K562 (cell line): Measurements from ENCODE around the gene CELF4. TPM values are rescaled to one million over a fixed set of nuclear protein-coding genes. Genes with fewer than 3 reads are reported as not detected.

ENCODE experiments used
- ATAC-seq: fragments of 200-7000 bp; cut with Tn5 transposase; 3 replicates; pipeline ENCODE4 v1.9.1; 2020; ENCODE audit warnings: moderate library complexity
- BruUV-seq: library from RNA; stranded (reverse); fragments of 400-500 nt; replicated peaks from 2 replicates; lab custom pipeline; 2021; lab: Mats Ljungman, UMichigan
- CTCF ChIA-PET: fragments of 300-600 bp; formaldehyde crosslinking; extraction: SDS; loops from one replicate; lab custom pipeline; 2021; ENCODE audit warnings: low intra/inter-chr PET ratio; lab: Yijun Ruan, JAX
- POLR2A ChIA-PET: fragments of 300-600, 350-650 bp; sonication (Branson Sonifier 250); formaldehyde crosslinking; extraction: SDS; loops from one replicate; lab custom pipeline; 2021; ENCODE audit warnings: antibody characterized with exemption, inconsistent platforms; lab: Yijun Ruan, JAX
- DNase-seq, 4 experiments: peaks; one replicate each; pipeline versions ENCODE4 v3.0.0 to v3.0.0-alpha.2; 2011 to 2018; ENCODE audit warnings: low spot score in 3 of 4, mixed read lengths in 3 of 4; ENCODE audit errors: extremely low read depth in 1 of 4
- FAIRE-seq: peaks from 2 replicates; lab custom pipeline; 2011; peaks lifted over from hg19 to GRCh38; lab: Jason Lieb, UNC
- H2AFZ ChIP-seq: 2 replicates; pipeline ENCODE4 v1.6.0; 2011; ENCODE audit warnings: low read depth, low read length, control low read depth, inconsistent platforms
- H3K27ac ChIP-seq: fragments of 200-600 bp; 3 replicates; pipeline ENCODE4 v1.8.0; 2011; ENCODE audit warnings: low read depth, mild to moderate bottlenecking, control low read depth, inconsistent platforms, low read length, moderate library complexity, mixed read lengths; ENCODE audit errors: extremely low read depth
- H3K27me3 ChIP-seq, 2 experiments: fragments of 300-600 bp in 1 of 2; 2 replicates in 1 of 2; 3 replicates in 1 of 2; pipeline versions ENCODE4 v1.6.0 to v1.8.0; 2011; ENCODE audit warnings: inconsistent platforms in 2 of 2, low read length in 2 of 2, mild to moderate bottlenecking in 1 of 2, mixed read lengths in 1 of 2, moderate library complexity in 1 of 2; ENCODE audit not compliant: control insufficient read depth in 2 of 2, insufficient read depth in 2 of 2
- H3K36me3 ChIP-seq: fragments of 300-600 bp; 3 replicates; pipeline ENCODE4 v1.8.0; 2011; ENCODE audit warnings: mild to moderate bottlenecking, low read length, inconsistent platforms; ENCODE audit not compliant: control insufficient read depth, insufficient read depth
- H3K4me1 ChIP-seq, 2 experiments: fragments of 200-600 bp in 1 of 2; replicated peaks in 1 of 2; 2 replicates in 1 of 2; 3 replicates in 1 of 2; pipeline versions ENCODE4 v1.5.1 to v1.8.0; 2011; ENCODE audit warnings: inconsistent platforms in 2 of 2, low read length in 2 of 2, mild to moderate bottlenecking in 1 of 2, mixed read lengths in 1 of 2, moderate library complexity in 1 of 2; ENCODE audit not compliant: control insufficient read depth in 2 of 2, insufficient read depth in 2 of 2
- H3K4me2 ChIP-seq: 2 replicates; pipeline ENCODE4 v1.6.1; 2011; ENCODE audit warnings: low read length, control low read depth, inconsistent platforms, mixed read lengths; ENCODE audit not compliant: insufficient read depth
- H3K4me3 ChIP-seq: fragments of 200-600 bp; sonication (generic), shearing (Covaris generic); 2 replicates; pipeline ENCODE4 v1.5.1; 2016; ENCODE audit warnings: control low read depth, inconsistent platforms
- H3K79me2 ChIP-seq: fragments of 200-600 bp; 3 replicates; pipeline ENCODE4 v1.8.0; 2011; ENCODE audit warnings: low read length, inconsistent platforms; ENCODE audit not compliant: control insufficient read depth, insufficient read depth
- H3K9ac ChIP-seq, 2 experiments: 2 replicates each; pipeline versions ENCODE4 v1.6.0 to v1.6.1; 2011; ENCODE audit warnings: low read depth in 2 of 2, low read length in 2 of 2, control low read depth in 1 of 2, inconsistent platforms in 1 of 2, mild to moderate bottlenecking in 1 of 2, mixed read lengths in 1 of 2; ENCODE audit not compliant: insufficient read depth in 1 of 2
- H3K9me1 ChIP-seq: one replicate; pipeline ENCODE4 v1.6.0; 2011; ENCODE audit warnings: inconsistent platforms, mild to moderate bottlenecking, low read length, moderate library complexity; ENCODE audit not compliant: control insufficient read depth, insufficient read depth
- H3K9me3 ChIP-seq: replicated peaks from 2 replicates; pipeline ENCODE4 v1.5.1; 2011; ENCODE audit warnings: low read depth, low read length, inconsistent platforms; ENCODE audit not compliant: control insufficient read depth, insufficient read depth
- H4K20me1 ChIP-seq: replicated peaks from 2 replicates; pipeline ENCODE4 v1.6.1; 2011; ENCODE audit warnings: low read length, inconsistent platforms, mixed read lengths; ENCODE audit not compliant: control insufficient read depth, insufficient read depth
- CBX1 ChIP-seq: sonication (generic); IDR thresholded peaks from 2 replicates; pipeline ENCODE4 v1.6.1; 2016; ENCODE audit warnings: antibody characterized with exemption, low read depth, mild to moderate bottlenecking
- CHD2 ChIP-seq: IDR thresholded peaks from 2 replicates; pipeline ENCODE4 v1.6.1; 2011; ENCODE audit warnings: low read depth, low read length
- DPF2 ChIP-seq: fragments of 450-650 bp; IDR thresholded peaks from 2 replicates; pipeline ENCODE4 v1.6.1; 2016
- ERF ChIP-seq: fragments of 450-650 bp; formaldehyde crosslinking; IDR thresholded peaks from 2 replicates; pipeline ENCODE4 v1.4.0; 2020; ENCODE audit warnings: mild to moderate bottlenecking, mixed read lengths
- ETV1 ChIP-seq: fragments of 450-650 bp; conservative IDR thresholded peaks from 2 replicates; pipeline ENCODE4 v1.6.1; 2016; ENCODE audit warnings: missing genetic modification characterization, control low read depth, low read depth, missing compliant biosample characterization
- ETV6 ChIP-seq, 3 experiments: fragments of 150-350 bp in 1 of 3; sonication (generic) in 1 of 3; formaldehyde crosslinking in 1 of 3; IDR thresholded peaks; 2 replicates each; pipeline versions ENCODE4 v1.6.1 to v1.8.0; 2014 to 2022; ENCODE audit warnings: borderline replicate concordance in 2 of 3, low read depth in 2 of 3, antibody characterized with exemption in 1 of 3, low read length in 1 of 3, mild to moderate bottlenecking in 1 of 3, missing genetic modification reagents in 1 of 3
- KLF10 ChIP-seq: fragments of 250-450 bp; sonication (Bioruptor Pico); IDR thresholded peaks from 2 replicates; pipeline ENCODE4 v1.6.1; 2021; ENCODE audit warnings: matching md5 sums
- MIER1 ChIP-seq: fragments of 450-650 bp; IDR thresholded peaks from 2 replicates; pipeline ENCODE4 v1.6.1; 2016; ENCODE audit warnings: antibody characterized with exemption, mild to moderate bottlenecking, low read depth
- NCOA2 ChIP-seq, 2 experiments: fragments of 450-650 bp; IDR thresholded peaks; 2 replicates each; pipeline ENCODE4 v1.6.1; 2018; ENCODE audit warnings: mild to moderate bottlenecking in 2 of 2, moderate library complexity in 1 of 2; ENCODE audit not compliant: partially characterized antibody in 2 of 2
- NKRF ChIP-seq: fragments of 450-650 bp; IDR thresholded peaks from 2 replicates; pipeline ENCODE4 v1.6.1; 2016; ENCODE audit warnings: borderline replicate concordance
- PRPF4 ChIP-seq: fragments of 200-400 bp; formaldehyde crosslinking; IDR thresholded peaks from one replicate; pipeline ENCODE4 v1.6.1; 2017; ENCODE audit warnings: low read length, low read depth, mild to moderate bottlenecking; ENCODE audit not compliant: insufficient read depth, poor library complexity, severe bottlenecking
- RBM17 ChIP-seq: fragments of 200-400 bp; formaldehyde crosslinking; IDR thresholded peaks from 2 replicates; pipeline ENCODE4 v1.6.1; 2017; ENCODE audit warnings: low read depth, mild to moderate bottlenecking, low read length, borderline replicate concordance
- TCF15 ChIP-seq: fragments of 250-450 bp; sonication (Bioruptor Pico); IDR thresholded peaks from 2 replicates; pipeline ENCODE4 v1.8.0; 2022; ENCODE audit warnings: moderate library complexity, mild to moderate bottlenecking, inconsistent platforms
- ZFP1 ChIP-seq: fragments of 450-650 bp; formaldehyde crosslinking; IDR thresholded peaks from 2 replicates; pipeline ENCODE4 v1.4.0; 2020; ENCODE audit warnings: mild to moderate bottlenecking, mixed read lengths
- ZNF232 ChIP-seq: sonication (generic); formaldehyde crosslinking; IDR thresholded peaks from 2 replicates; pipeline ENCODE4 v1.8.0; 2022; ENCODE audit warnings: mild to moderate bottlenecking, missing genetic modification reagents
- ZNF316 ChIP-seq: fragments of 450-650 bp; IDR thresholded peaks from 2 replicates; pipeline ENCODE4 v1.6.1; 2016
- WGBS: fragments of 100-300 bp; shearing (Covaris generic); methylation state at CpG from one replicate; pipeline ENCODE4 v1.1.6; 2016; ENCODE audit warnings: low coverage, mixed read lengths; ENCODE audit not compliant: insufficient coverage; ENCODE audit errors: missing lambda C conversion rate; 5-methylcytosine and 5-hydroxymethylcytosine counted together
- in situ Hi-C: fragments of 300-500 bp; cut with MboI; formaldehyde crosslinking; loops from 4 replicates; pipeline ENCODE4 v1.15.0; 2018; ENCODE audit warnings: inconsistent platforms, mixed read lengths
- intact Hi-C: fragments of 100-400 bp; cut with micrococcal nuclease; formaldehyde crosslinking; loops from 2 replicates; pipeline ENCODE4 v1.14.2; 2022
- polyA plus RNA-seq, 8 experiments: library from polyadenylated mRNA; depleted of rRNA in 4 of 8; stranded (reverse) in 5 of 8; unstranded in 3 of 8; fragments of >200 nt; fragmentation: Nextera tagmentation in 2 of 8; fragmentation: Illumina TruSeq in 1 of 8; extraction: Ambion mirVana in 2 of 8; extraction: Trizol in 1 of 8; gene quantifications; 2 replicates each; pipeline versions ENCODE4 v1.2.1 to v1.2.3, GENCODE V29; 2011 to 2014; ENCODE audit warnings: inconsistent platforms in 1 of 8, missing spikeins in 1 of 8
- total RNA-seq, 7 experiments: library from RNA; depleted of rRNA in 6 of 7; stranded (reverse); fragments of >200 nt in 6 of 7; fragmentation: Illumina TruSeq in 2 of 7; extraction: Trizol in 2 of 7; gene quantifications; 2 replicates each; pipeline versions ENCODE4 v1.2.1 to v1.2.3, GENCODE V29; 2011 to 2021; ENCODE audit warnings: low replicate concordance in 1 of 7

CELF4 gene
- total and polyA plus RNA-seq, 9 of the 15 experiments (the other 6 are each of a cell fraction or from before 2014, with no cell fraction given) = 0.04 to 0.24 (median 0.07) TPM; not detected in 3

GRCh38 chr18:37489011-37489410, 76.6 kb downstream of the CELF4 start:
- POLR2A ChIA-PET = no interaction called here
- H3K4me1 ChIP-seq = peaks cover 0 to 8% of the 10 kb centered on the region in 2 experiments; a peak in 2 of 5 replicates
- BruUV-seq = no TSS peak
- CTCF ChIA-PET = no interaction called here
- in situ Hi-C loops = loop anchor here (25.0 kb wide), 1 partner anchor 552 kb away; no protein-coding TSS in a partner anchor
- intact Hi-C loops = no loop called here
- DNase-seq (no peak), ATAC-seq (no peak), FAIRE-seq (no peak)
- H3K9me1 ChIP-seq = no peaks in the 10 kb centered on the region
- no peaks in the 10 kb centered on the region for H3K79me2 ChIP-seq
- H2AFZ ChIP-seq = no peak overlapping the region
- WGBS = 1% methylated on average over 9 of the region's 9 CpGs
- H3K4me3 ChIP-seq = no peak overlapping the region
- H3K9me3 ChIP-seq = no peaks in the 10 kb centered on the region
- no peak overlapping the region for H3K9ac ChIP-seq
- H3K27ac ChIP-seq = no peak overlapping the region
- H4K20me1 ChIP-seq = peaks cover 3% of the 10 kb centered on the region; the same call in 1 of the 2 replicates
- peaks cover 0 to 32% of the 10 kb centered on the region in 2 experiments; a peak in 4 of 5 replicates for H3K27me3 ChIP-seq
- TF ChIP-seq ZNF316 (no peak), TCF15 (CRISPR knock-in tag) (no peak), NKRF (no peak), ETV1 (no peak), DPF2 (no peak), NCOA2 (IDR thresholded peaks at IDR 0.05; ENCODE audit: partially characterized antibody in 2 of 2) (no peak), ZFP1 (CRISPR knock-in tag) (no peak), KLF10 (CRISPR knock-in tag) (no peak), MIER1 (no peak), ERF (CRISPR knock-in tag) (no peak), CBX1 (no peak), CHD2 (no peak), ZNF232 (CRISPR knock-in tag) (no peak), PRPF4 (no peak), RBM17 (no peak), ETV6 (IDR thresholded peaks at IDR 0.05; ENCODE audit: borderline replicate concordance in 1 of 2, low read depth in 2 of 2, low read length in 1 of 2) (no peak), ETV6 (CRISPR knock-in tag; IDR thresholded peaks at IDR 0.05; ENCODE audit: borderline replicate concordance) (no peak)
- H3K4me2 ChIP-seq = no peak overlapping the region
- no peaks in the 10 kb centered on the region for H3K36me3 ChIP-seq
